HG03175 (cell line): Measurements from ENCODE around the gene MPHOSPH6.
"Not testable (repeated sequence)": the region's sequence is repeated elsewhere in the genome, so short reads cannot be mapped to it uniquely, and the experiment has no call there.

Source experiments
- ATAC-seq: cut with Tn5 transposase; IDR thresholded peaks from one replicate; pipeline ENCODE4 v1.9.1; 2021; ENCODE audit warnings: mild to moderate bottlenecking, moderate library complexity; ENCODE audit not compliant: unreplicated experiment

Gene MPHOSPH6

GRCh38 chr16:82176204-82176603 is 6.2 kb upstream of the MPHOSPH6 start:
- no peak for ATAC-seq

GRCh38 chr16:82175627-82176026 is 5.6 kb upstream of the MPHOSPH6 start:
- ATAC-seq, result no peak

- ATAC-seq, result no peak
Measured at GRCh38 chr16:82167670-82168069, 2.4 kb downstream of the MPHOSPH6 start.

GRCh38 chr16:82160226-82160625 is 9.8 kb downstream of the MPHOSPH6 start:
- no peak for ATAC-seq

DNA sequence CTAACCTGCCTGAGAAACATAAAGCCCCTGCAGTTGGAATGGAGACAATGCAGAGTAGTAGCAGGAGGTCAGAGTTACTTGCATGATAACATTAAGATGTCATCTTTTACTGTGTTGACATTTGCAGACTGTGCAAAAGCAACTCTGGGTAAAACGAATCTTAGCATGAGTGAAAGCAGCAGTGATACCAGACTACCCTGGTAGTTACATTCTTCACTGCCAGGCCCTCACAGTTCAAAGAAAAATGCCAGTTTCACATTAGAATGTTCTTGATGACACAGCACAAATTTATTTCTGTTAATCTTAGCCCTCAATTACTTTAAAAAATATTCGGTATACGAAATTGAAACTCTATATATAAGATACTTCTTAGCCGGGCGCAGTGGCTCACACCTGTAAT is 12.2 kb downstream of the MPHOSPH6 start:
- no peak for ATAC-seq

- ATAC-seq, result no peak
Measured at GRCh38 chr16:82157534-82157812, 12.6 kb downstream of the MPHOSPH6 start.

DNA sequence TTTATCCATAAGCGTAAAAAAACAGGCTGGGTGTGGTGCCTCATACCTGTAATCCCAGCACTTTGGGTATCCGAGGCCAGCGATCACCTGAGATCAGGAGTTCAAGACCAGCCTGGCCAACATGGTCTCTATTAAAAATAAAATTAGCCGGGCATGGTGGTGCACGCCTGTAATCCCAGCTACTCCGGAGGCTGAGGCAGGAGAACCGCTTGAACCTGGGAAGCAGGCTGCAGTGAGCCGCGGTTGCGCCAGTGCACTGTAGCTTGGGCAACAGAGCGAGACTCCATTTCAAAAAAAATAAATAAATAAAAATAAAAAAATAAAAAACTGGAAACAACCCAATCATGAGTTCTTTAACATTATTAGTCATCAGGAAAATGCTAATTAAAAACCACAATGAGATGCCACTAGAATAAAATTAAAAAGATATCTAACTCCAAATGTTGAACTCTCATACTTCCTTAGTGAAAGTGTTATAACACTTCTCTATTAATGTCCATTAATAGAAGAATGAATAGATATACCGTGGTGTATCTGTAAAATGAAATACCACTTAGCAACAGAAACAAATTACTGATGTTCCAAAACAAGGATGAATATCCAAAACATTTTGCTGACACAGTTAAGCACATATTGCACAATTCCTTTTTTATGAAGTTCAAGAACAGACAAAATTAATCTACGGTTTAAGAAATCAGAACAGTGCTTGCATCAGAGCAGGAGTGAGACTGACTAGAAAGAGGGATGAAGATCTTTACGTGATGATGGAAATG is 13.1 kb downstream of the MPHOSPH6 start:
- no peak for ATAC-seq

GRCh38 chr16:82152641-82153112 is 17.3 kb downstream of the MPHOSPH6 start:
- ATAC-seq, result no peak

DNA sequence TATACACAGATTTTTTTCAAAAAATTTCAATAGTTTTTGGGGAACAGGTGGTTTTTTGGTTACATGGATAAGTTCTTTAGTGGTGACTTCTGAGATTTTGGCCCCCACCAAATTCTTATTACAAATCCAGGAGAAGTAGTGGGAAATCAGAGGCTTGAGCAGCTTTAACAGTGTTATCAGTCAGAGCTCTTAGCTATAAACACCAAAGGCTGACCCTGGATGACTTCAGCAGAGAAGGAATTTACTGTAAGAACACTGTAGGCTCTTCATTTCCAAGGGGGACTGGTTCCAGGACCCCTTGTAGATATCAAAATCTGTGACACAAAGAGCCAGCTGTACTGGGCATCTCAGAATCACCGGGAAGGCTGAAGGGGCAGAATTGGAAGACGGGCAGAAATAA is 17.8 kb downstream of the MPHOSPH6 start:
- no peak for ATAC-seq

GRCh38 chr16:82150549-82150948 is 19.5 kb downstream of the MPHOSPH6 start:
- no peak for ATAC-seq

DNA sequence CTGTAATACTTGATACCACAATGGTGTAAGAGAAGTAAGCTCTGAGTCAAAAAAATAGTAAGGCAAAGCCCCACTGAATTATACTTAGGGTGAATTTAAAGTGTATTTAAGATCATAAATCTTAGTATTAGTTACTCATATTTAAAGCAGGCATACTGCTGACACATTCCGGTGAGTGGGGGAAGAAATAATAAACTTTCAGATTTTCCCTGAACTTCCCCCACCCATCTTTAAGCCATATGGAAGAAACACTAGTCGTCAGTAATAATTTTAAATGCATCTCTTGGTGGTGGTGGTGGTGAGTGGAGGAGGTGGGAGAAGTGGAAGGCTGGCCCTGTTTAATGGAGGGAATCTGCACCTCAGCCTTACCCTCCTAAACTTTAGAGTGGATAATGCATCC is 20.5 kb downstream of the MPHOSPH6 start:
- ATAC-seq, result no peak

- ATAC-seq, result no peak
Measured at GRCh38 chr16:82147546-82147945, 22.5 kb downstream of the MPHOSPH6 start.

DNA sequence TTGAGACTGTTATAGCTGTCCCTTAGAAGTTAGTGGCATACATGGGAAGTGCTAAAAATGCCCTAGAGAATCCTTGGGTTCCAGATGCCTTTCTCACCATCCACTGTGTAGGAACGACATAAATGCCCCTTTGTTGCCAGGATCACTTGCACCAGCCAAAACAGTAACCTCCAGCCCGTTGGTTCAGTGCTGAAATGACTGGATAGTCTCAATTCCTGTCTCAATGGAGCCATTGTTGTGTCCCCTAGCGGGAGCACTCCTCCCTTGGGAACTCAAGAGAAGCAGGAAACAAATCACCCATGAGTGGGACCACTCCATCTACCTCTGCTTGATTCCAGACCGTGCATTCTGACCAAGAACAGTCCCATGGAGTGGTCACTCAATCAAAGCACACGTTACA is 23.1 kb downstream of the MPHOSPH6 start:
- no peak for ATAC-seq

DNA sequence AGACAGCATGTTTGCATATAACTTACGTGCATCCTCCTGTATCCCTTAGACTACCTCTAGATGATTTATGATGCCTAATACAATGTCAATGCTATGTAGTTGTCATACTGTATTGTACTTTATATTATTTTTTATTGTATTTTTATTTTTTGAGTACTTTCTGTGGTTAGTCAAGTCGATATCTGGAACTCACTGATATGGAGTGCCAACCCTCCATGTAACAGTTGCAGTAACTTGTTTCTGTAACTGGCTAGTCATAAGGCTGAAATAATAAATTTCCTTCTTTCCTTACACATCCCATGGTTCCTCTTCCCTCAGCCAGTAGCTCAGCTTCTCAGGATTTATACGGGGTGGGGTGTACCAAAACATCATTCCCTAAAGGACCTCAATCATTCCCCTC is 23.5 kb downstream of the MPHOSPH6 start:
- ATAC-seq, result no peak

- ATAC-seq, result not testable (repeated sequence)
Measured at GRCh38 chr16:82139286-82139571, 30.8 kb downstream of the MPHOSPH6 start.

DNA sequence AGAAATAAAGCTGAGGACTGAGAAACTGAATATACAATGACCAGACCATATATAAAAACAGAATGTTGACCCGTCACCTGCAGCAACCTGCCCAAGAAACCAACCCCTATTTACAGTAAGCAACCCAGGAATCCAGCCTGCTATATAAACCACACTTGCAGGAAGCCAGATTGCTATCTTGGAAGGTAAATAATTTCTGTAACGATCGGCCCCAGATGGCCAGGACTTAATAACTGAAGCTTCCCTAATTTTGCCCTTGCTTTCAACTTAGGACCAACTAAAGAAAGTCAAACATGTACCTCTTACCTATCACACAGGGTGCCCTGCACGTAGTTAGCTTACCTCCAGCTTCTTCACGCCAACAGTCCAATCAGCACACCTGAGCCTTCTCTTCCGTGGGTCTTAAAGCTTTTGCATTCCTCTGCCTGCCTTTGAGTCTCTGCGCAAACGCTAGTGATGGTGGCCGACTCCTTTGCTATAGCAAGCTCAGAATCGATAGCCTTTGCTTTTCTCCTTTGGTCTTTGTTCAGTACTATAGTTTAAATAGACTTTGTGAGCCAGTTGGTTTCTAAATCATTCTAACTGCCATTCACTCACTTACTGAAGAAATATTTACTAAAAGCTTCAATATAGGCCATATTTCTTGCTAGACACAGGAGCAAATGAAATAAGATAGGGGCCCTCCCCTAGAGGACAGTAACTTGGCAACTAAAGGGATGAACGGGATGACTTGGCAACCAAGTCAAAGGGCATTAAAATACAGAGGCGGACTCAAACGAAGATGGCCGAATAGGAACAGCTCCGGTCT is 31.3 kb downstream of the MPHOSPH6 start:
- ATAC-seq, result no peak

DNA sequence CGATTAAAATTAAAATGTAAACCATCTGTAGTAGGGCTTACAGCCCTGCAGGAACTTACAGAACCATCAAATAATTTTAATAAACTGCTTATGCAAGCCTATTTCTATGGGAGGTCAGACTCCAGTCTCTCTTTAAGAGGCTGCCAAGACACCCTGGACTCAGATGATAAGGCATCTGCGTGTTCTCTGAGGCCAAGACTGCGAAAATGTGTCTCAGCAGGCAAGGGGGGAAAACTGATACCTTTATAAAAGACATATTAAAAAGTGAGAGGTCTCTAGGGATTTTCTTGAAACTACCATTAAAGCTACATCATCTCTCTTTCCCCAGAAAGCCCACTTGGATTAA is 32.2 kb downstream of the MPHOSPH6 start:
- no peak for ATAC-seq

DNA sequence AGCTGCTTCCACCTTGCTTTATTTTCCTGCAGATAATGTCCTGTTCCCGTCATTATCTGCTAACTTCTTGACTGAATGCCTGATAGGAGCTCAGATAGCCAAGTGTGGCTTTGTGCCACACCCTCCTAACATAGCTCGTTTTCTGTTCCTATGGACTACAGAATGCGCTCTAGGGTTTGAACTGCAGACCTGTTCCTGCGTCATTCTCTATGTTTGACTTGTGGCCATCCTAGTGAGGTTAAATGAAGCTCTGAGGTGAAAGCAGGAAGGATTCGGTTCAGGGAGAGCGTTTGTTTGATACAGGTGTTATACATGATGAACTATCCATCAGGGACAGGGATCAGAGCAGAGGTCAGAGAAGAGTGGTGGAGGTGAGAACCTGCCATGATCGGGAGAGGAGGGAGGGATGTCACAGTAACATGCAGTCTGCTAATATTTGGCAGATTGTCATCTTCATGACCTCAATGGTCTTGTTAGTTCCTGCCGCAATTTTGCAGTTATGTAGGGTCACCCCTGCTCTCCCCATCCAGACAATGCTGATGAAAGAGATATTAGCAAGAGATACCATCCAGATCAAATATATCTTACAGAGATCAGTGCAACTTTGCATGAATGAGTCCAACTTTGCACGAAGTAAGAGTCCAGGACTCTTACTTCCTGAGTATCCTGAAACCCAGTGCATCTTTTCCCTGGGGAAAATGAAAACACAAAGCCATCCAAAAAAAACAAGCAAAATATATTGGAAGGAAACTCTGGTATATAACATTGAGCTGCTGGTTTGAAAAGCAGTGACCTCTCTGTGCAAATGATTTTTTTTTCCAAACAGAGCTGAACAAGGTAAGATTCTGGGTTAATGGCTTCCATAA is 32.8 kb downstream of the MPHOSPH6 start:
- ATAC-seq, result no peak

- ATAC-seq, result no peak
Measured at GRCh38 chr16:82135844-82136243, 34.2 kb downstream of the MPHOSPH6 start.

DNA sequence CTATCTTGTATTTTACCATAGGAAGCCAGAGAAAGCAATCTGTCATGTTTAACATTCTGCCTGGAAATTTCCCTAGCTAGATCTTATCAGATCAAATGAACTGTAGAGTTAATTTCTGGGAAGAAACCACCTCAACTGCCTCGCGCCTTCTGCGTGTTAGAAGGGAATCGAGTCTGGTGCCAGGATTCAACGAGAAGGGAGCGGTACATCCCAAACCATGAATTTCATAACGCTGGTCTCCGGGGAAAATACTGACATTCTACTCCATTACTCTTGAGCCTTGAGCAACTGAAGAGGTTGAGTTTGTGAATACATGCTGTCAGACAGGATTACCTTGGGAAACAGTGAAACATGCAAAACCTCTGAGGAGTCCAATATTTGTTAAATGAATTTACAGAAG is 35.2 kb downstream of the MPHOSPH6 start:
- no peak for ATAC-seq

DNA sequence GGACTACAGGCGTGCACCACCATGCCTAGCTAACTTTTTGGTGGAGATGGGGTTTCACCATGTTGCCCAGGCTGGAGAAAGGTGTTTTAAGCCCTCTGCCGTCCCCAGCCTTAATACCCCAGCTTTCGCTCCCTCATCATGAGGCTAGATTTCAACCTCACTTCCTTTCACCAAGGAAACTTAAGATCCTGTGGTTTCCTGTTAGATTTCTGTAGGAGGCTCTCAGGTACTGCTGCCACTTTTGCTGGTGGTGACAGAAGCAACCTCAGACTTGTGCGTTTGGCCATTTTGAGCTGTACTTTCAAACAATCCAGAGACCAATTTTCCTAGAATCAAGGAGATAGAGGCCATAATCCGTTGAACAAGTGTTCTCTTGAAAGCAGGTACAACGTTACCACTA is 36.2 kb downstream of the MPHOSPH6 start:
- no peak for ATAC-seq

DNA sequence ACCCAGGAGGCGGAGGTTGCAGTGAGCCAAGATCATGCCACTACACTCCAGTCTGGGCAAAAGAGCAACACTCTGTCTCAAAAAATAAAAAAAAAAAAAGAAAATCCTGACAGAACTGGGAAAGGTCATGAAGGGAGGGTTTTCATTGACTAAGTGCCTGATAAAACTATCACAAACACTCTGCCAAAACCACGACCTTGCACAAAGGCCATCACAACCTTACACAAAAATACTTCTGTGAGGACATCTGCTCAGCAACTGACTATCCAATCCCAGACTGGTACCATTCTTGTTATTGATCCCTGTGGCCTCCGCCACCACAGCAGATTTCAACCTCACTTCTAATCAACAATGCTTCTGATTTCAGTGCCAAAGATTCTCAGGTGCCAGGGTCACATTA is 40.1 kb downstream of the MPHOSPH6 start:
- ATAC-seq, result no peak
